Ureter (tissue), 1 donor: ENCODE results near the gene TSC22D1. TPM values are rescaled to one million over a fixed set of nuclear protein-coding genes. Genes with fewer than 3 reads are reported as not detected.

Source experiments
- DNase-seq: peaks from one replicate; pipeline ENCODE4 v3.0.0-alpha.2; 2020; ENCODE audit warnings: low spot score
- total RNA-seq: library from RNA; stranded (reverse); gene quantifications from one replicate; pipeline ENCODE4 v1.2.4, GENCODE V29; 2023
- donor health status: DM: yes; HTN: yes; CAD: no.

TSC22D1 gene
- total RNA-seq, 1 donor from 2014 or later = 162 TPM

DNA sequence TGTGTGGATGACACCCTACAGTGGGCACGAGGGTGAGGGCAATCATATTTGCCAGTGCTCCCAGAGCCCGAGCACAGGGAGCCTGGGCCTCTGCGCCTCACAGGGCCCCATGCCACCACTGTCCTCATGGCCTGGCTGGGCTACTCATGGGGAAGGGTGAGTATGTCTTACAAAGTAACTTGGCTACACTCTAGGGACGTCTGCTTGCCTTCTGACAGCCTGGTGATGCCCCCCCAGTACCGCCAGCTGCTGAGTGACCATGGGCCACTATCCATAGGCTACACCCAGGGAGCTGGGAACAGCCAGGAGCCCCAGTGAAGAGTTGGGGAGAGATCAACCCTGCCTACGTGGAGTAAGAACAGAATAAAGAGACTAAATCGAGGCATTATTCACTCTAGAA lies 123.7 kb downstream of the TSC22D1 start:
- DNase-seq = no peak

GRCh38 chr13:44451651-44452050 lies 124.5 kb downstream of the TSC22D1 start:
- DNase-seq = no peak

- DNase-seq = no peak
Measured at GRCh38 chr13:44451126-44451525, 125.0 kb downstream of the TSC22D1 start.

- no peak for DNase-seq
Measured at GRCh38 chr13:44449999-44450821, 125.9 kb downstream of the TSC22D1 start.

DNA sequence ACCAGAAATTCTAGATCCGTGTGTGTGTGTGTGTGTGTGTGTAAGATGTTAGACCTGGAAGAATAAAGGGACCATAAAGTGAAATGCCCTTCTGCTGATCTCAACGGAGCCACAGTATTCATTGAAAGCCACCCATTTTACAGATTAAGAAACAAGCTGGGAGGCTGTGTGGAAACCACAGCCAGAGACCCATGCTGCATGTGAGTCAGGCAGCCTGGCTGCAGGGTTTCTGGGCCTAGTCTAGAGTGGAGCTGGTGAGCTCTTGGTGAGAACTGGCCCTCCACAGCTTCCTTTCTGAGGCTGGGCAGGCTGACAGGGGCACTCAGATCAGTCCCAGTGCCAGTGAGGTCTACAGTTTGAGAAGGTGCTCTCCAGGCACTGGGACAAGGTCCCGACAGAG lies 127.3 kb downstream of the TSC22D1 start:
- DNase-seq = no peak

DNA sequence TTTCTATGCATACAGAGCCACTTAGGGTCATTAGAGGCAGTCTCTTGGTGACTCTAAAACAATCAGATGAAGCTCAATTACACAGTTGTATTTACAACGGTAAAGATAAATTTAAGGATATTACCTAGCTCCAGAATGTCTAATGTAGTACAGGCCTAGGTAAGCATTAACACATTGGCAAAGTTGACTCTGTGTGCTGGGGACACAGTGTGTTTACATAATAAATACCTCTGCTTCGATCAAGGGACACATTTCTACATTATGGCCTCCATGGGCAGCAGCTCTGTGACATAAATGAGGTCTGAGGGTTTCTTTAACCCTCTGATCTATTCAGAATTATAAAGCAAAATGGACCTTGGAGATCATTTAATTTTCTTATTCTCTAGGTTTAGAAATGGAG lies 127.8 kb downstream of the TSC22D1 start:
- no peak for DNase-seq

- no peak for DNase-seq
Measured at GRCh38 chr13:44447783-44448321, 128.3 kb downstream of the TSC22D1 start.

DNA sequence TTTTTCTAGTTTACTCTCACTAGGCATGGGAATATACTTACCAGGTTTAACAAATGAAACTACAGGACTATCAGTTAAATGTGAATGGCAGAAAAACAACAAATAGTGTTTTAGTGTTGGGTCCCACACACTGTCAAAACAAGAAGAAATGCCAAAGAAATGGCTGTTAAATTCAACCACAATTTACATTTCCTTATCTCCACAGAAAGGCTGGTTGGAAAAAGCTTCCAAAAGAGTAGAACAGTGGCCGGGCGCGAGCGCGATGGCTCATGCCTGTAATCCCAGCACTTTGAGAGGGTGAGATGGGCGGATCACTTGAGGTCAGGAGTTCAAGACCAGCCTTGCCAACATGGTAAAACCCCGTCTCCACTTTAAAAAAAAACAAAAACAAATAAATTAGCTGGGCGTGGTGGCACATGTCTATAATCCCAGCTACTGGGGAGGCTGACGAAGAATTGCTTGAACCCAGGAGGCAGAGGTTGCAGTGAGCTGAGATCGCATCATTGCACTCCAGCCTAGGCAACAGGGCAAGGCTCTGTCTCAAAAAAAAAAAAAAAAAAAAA lies 136.0 kb downstream of the TSC22D1 start:
- no peak for DNase-seq

GRCh38 chr13:44439452-44440024 lies 136.6 kb downstream of the TSC22D1 start:
- DNase-seq = no peak

DNA sequence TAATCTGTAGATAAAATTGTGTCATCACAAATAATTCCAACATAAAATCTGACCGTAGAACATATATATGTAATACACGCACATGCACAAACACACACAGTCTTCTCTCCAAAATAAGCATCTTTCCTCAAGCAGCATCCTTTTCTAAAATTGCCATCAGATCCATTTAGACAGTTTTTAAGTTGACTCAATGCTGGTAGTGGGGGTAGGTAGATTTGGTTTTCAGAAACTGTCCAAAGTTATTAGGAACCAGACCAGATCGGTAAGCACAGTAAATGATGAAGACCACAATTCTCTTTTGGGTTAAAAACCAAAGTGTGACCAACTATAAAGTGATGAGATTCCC lies 137.9 kb downstream of the TSC22D1 start:
- no peak for DNase-seq

DNA sequence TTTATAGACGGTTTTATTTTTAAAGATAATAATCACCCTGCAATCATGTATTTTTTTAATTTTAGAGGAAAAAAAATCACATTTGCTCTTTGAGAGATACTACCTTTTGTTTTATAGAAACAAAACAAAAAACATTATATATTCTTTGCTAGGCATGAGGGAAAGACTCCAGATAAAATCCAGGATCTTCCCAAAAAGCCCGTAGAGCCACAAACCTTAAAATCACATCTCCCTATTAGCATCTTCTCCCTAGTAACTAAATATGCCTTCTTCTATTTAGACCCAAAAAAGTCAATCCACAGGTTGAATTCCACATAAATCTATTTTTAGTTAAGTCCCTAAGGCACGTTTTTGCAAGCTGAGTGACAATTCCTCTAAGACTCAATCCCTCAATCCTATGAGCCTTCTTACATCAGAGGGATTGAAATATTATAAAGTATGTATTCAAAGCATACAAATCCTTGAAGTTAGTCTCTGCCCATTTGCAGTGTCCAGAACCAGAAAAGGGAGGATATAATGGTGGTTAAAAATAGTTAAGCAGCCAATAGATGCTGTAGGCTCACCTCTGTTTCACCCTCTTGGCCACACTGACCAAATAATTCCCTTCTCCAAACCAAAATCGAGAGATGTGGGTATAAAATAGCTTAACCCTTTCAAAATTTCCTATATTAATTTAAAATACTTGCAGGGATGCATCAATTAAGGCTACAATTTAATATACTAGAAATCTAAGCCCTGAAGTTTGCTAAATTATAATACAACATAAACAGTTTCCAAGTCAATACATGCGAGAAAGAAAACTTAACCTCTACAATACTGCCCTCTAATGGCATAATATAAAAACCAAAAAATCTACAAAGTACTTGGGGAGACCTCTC lies 138.5 kb downstream of the TSC22D1 start:
- DNase-seq = no peak

GRCh38 chr13:44436589-44437337 lies 139.4 kb downstream of the TSC22D1 start:
- DNase-seq = peak; percentile 96

DNA sequence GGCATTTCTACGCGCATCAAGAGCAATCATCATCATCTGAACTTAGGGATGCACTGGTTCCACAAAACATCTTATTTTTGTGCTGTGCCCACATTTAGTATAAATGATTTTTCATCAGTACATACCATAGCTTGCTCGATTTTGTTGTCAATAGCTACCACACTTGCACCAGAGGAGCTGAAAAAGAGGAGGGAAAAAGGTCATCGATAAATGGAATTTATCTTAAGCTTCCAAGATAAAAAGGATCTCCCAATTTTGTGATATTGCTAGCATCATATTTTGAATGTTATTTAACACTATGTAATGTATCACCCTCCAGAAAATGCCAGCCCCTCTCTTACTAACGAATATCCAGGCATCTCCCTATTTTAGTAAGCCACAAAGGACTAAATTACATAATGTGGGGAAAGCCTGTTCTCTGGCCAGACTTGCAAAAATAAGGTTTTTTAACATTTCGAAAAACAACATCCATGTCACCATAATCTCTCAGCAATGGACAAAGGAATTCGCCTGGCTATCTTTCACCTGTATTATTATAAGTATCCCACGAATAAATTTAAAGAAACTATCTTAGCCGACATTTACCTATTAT lies 140.1 kb downstream of the TSC22D1 start:
- DNase-seq = no peak

DNA sequence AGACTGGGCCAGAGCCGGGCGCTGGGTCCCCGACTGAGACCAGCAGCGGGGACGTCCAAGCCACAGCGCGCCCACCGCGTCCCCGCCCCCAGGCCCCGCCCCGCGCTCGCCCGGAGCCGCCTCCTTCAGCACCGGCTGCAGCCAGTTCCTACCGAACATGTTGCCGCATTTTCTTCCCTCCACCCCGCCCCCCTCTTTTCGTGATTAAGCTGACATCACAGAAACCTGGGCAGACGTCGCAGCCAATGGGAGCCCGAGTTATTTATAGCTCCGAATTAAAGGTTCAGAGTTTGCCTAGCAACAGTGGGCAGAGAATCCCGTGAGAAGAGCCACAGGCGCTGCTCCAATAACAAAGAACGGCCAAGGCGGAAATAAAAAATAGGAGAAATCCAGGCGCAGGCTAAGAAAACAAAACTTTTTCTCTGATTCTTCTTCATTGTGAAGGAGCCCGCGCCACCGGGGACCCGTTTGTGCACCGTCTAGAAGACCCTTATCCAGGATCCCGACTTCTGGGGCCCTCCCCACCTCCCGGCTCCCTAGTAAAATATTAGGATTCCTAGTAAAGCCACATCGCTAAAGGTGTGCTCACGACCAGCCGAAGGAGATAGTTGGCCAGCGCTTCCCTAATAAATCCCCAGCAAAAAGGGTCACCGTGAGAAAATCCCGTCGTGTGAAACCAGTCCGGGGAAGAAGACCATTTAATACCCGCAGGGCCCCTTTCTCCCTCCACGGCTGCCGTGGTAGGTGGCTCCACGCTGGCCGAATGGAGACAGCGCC lies 140.8 kb downstream of the TSC22D1 start:
- peak; percentile 99 for DNase-seq

DNA sequence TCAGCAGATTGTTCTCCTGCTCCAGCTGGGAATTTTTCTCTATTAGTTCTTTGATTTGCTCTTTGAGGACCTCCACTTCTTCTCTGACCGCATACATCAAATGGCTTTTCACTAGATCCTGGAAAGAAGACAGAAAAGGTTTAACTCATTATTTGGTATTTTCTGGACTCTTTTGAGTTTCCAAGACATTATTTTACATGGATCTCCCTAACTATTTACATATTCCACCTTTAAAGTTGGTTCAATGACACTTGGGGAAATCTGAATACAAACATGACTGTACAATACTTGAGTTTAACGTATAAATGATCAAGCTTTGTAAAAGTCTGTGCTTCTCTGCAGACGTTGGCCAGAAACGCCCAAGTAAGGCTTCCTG lies 141.4 kb downstream of the TSC22D1 start:
- DNase-seq = no peak

DNA sequence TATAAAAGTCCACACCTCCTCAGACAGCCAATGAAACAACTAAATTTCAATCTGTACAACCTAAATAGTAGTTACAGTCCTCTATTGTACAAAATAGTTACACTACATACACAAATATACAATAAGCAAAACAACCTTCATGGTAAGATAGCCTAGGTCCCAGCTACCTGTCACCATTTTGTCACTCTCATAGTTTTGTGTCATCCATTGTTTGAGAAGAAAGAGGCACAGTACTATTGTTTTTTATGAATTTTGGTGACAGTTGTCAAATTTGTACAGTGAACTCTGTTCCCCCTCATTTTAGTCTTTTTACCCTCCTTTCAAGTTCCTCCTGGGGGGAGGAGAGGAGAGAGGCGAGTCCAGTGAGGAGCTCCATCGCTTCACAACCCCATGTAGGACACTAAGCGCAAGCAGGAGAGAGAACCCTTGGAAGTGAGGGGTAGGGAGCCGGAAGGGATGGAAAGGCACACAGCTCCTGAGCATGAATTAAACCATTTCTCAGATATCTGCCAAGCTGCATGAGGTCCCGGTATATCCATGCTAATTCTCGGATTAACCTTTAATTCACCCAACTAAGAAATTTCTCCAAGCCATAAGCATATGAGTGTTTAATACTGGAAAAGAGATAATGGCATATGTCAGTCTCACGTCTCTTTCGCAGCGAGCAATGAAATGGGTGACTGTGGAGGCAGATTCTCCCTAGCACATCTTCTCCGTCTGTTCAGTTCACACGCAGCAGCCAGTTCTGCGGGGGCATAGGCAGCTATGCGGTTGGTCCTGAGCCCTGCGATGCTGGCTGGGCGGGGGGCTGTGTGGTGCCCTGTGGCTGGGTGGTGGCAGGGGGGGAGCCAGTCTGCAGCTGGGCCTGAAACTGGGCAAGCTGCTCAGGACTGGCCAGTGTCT lies 142.0 kb downstream of the TSC22D1 start:
- no peak for DNase-seq

DNA sequence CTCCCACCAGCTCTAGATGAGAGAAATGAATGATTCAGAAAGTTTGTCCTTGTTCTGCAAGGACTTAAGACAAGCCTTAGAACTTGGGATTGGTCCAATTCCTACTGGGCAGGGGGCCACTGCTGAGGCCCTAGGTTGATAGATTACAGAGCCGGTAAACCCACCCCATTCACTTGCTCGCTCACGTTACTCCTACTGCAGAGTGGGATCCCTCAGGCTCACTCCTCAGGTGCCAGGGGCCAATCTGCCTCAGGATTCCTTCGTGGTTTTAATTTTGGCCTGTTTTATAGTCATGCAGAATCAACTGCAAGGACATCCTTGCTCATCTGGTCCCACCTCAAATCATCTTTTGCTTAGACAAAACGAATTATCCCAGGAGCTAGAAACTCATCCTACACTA lies 143.5 kb downstream of the TSC22D1 start:
- no peak for DNase-seq

DNA sequence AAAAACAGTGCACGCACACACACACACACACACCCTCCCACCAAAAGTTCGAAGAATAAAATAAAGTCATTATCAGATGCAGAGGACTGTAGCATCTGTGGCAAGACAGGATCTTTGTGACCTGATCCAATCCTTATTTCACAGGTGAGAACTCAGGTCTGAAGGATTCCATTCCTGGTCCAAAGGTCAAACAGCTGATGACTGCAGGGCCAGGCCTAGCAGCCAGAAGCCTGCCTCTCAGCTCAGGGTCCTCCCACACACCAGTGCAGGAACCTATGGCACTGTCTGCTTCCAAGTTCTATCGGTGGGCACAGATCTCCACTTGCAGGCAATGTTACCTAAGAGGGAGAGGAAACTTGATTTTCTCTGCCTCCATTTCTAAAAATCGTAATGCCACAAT lies 145.0 kb downstream of the TSC22D1 start:
- no peak for DNase-seq

- DNase-seq = no peak
Measured at GRCh38 chr13:44429311-44429710, 146.8 kb downstream of the TSC22D1 start.
